ENCODE results near the gene NUMB.

GRCh38 chr14:73252491-73253322 is 205.6 kb downstream of the NUMB start:
- TF ChIP-seq, protein P1, sequence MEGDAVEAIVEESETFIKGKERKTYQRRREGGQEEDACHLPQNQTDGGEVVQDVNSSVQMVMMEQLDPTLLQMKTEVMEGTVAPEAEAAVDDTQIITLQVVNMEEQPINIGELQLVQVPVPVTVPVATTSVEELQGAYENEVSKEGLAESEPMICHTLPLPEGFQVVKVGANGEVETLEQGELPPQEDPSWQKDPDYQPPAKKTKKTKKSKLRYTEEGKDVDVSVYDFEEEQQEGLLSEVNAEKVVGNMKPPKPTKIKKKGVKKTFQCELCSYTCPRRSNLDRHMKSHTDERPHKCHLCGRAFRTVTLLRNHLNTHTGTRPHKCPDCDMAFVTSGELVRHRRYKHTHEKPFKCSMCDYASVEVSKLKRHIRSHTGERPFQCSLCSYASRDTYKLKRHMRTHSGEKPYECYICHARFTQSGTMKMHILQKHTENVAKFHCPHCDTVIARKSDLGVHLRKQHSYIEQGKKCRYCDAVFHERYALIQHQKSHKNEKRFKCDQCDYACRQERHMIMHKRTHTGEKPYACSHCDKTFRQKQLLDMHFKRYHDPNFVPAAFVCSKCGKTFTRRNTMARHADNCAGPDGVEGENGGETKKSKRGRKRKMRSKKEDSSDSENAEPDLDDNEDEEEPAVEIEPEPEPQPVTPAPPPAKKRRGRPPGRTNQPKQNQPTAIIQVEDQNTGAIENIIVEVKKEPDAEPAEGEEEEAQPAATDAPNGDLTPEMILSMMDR (IDR thresholded peaks at IDR 0.05), result no peak
- no peak for TF ChIP-seq POLR2A (IDR thresholded peaks at IDR 0.05; ENCODE audit: low read depth)
- no peak for TF ChIP-seq POLR2AphosphoS5 (IDR thresholded peaks at IDR 0.05)
- TF ChIP-seq EP300 (IDR thresholded peaks at IDR 0.05), result no peak

All from esophagus muscularis mucosa (tissue), 4 donors.